GM12801 (cell line): Measurements from ENCODE around the gene BNIP3.

Experiments used
- TF ChIP-seq, protein P1 (sequence below): IDR thresholded peaks from one replicate; pipeline ENCODE4 v1.5.1; 2011; ENCODE audit warnings: control low read depth; ENCODE audit not compliant: insufficient read length; ENCODE audit errors: extremely low read depth

Gene BNIP3

DNA sequence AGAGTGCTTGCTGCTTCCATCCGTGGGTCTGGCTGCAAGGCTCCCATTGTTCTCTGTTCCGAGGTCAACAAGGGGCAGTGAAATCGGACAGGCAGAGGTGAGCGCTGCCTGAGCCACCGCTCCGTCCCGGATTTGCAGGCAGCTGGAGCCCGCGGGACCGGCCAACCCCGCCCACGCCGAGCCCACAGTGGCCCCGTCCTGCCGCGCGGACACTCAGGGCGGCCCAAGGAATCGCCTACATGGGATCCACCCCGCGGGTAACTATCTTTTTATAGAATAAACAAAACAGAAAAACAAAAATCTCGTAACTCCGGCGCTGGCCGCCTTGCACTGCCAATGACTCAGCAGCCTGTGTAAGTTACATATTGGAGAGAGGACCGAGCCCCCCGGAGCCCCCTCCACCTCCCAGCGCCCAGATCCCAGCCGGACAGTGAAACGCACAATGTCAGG lies 1.9 kb downstream of the BNIP3 start:
- TF ChIP-seq, protein P1, sequence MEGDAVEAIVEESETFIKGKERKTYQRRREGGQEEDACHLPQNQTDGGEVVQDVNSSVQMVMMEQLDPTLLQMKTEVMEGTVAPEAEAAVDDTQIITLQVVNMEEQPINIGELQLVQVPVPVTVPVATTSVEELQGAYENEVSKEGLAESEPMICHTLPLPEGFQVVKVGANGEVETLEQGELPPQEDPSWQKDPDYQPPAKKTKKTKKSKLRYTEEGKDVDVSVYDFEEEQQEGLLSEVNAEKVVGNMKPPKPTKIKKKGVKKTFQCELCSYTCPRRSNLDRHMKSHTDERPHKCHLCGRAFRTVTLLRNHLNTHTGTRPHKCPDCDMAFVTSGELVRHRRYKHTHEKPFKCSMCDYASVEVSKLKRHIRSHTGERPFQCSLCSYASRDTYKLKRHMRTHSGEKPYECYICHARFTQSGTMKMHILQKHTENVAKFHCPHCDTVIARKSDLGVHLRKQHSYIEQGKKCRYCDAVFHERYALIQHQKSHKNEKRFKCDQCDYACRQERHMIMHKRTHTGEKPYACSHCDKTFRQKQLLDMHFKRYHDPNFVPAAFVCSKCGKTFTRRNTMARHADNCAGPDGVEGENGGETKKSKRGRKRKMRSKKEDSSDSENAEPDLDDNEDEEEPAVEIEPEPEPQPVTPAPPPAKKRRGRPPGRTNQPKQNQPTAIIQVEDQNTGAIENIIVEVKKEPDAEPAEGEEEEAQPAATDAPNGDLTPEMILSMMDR = no peak

DNA sequence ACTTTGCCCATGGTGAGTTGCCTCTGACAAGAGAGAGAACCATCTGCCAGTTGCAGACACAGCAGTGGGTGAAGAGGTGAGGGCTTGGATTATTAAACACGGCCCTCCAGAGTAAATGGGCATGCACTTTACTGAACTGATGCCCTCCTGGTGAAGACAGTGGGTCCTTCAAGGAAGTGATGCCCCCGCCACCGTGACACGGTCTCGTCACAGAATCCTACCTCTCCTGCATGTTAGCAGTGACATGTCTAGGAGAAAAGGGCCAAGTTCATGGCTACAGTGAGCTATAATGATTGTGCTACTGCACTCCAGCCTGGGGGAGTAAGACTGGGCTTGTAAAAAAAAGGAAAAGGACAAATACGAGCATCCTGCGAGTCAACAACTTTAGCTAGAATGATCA lies 2.4 kb downstream of the BNIP3 start:
- TF ChIP-seq, protein P1 = no peak

DNA sequence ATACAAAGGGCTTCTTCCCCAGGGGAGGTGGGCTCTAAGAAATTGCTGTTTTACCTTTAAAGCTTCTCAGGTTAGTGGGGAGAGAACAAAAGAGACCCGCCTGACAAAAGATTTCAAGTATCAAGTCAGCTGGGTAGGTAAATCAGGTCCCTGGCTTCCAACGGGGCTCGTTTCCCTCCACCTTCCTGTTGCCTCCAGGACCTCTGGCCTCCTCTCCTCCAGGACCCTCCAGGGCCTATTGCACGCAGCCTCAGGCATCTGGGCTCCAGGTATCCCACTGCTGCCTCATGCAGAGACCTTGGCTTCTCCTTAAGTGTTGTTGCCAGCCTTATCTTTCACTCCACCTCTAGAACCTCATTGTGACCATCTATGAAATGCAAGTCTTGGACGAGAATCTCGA lies 2.9 kb downstream of the BNIP3 start:
- TF ChIP-seq, protein P1 = no peak

DNA sequence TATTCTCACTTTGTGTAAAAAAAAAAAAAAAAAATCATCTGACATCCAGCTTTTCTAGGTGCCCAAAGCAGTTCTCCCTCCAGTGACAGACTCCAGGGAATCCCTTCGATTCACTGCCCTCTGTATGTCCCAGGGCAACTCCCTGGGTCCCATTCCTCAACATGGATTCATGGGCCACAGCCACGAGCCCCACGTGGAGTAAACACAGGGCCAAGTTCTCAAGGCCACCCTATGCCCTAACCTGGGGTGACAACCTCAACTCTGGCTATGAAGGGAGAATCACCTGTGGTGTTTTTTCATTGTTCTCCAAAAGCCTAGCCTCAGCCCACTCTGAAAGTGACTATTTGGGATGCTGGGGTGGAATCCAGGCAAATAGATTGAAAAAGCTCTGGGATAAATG lies 3.4 kb downstream of the BNIP3 start:
- TF ChIP-seq, protein P1 = no peak

DNA sequence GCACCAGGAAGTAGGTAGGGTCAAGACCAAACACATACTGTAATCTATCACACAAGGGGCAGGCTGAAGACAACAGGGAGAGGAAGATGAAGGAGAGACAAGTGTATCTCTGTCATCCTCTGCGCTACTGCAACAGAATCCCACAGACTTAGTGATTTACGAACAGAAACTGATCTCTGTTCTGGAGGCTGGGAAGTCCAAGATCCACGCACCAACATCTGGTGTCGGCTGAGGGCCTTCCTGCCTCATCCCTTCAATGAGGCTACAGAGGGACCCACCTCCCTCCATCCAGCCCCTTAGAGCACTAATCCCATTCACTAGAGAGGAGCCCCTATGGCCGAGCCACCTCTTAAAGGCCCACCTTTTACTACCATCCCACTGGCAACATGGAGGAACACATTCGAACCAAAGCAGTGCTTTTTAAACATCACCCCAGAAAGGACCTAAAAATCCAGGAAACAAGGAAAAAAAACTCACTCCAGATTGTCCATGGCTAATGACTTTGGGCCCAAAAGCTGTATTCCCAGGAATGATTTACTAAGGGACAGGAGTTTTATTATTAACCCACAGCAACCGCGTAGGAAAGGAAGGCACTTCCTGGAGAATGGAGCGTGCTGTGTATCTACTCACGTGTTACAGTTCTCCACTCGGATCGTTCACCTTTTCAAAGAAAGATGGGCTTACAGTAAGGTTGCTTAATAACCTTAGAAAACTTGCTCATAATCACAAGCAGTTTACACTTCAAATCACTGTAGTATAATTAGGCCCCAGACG lies 4.2 kb downstream of the BNIP3 start:
- TF ChIP-seq, protein P1 = no peak

DNA sequence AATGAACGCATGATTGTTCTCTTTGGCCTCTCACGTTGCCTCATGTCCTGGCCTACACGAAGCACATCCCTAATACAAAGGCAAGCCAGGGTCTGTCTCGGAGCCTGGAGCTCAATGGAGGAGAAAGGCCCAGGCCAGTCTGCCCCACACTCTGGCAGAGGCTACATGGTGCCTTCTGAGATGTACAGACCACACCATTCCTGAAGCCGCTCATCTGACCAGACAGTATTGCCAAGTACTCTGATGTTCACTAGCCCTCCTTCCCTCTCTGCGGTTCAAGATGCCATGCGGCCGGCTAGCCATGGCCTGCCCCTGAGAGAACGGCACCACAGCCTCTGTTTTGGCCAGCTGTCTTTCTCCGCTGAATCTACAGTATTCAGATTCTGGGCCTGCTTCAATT lies 5.9 kb downstream of the BNIP3 start:
- TF ChIP-seq, protein P1 = no peak

DNA sequence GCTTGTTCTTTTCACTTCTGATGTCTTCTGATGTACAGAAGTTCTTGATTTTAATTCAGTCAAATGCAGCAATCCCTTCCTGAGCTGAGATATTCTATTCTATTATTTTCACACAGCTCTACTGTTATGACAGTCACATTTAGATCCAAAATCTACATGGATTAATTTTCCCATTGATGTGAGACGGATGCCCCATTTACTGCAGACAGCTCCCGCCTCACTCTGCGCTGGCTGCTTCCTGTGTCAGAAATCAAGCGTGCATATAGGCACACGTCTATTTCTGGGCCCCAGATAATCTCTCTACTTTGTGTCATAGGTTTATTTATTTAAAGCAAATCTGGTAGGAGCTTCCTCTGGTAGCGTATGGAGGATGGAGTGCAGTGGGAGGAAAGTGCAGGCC lies 6.7 kb downstream of the BNIP3 start:
- TF ChIP-seq, protein P1 = no peak
